ENCODE data around the gene ZNF582.

GRCh38 chr19:56347163-56347778 lies 46.1 kb downstream of the ZNF582 start:
- TF ChIP-seq, protein P1, sequence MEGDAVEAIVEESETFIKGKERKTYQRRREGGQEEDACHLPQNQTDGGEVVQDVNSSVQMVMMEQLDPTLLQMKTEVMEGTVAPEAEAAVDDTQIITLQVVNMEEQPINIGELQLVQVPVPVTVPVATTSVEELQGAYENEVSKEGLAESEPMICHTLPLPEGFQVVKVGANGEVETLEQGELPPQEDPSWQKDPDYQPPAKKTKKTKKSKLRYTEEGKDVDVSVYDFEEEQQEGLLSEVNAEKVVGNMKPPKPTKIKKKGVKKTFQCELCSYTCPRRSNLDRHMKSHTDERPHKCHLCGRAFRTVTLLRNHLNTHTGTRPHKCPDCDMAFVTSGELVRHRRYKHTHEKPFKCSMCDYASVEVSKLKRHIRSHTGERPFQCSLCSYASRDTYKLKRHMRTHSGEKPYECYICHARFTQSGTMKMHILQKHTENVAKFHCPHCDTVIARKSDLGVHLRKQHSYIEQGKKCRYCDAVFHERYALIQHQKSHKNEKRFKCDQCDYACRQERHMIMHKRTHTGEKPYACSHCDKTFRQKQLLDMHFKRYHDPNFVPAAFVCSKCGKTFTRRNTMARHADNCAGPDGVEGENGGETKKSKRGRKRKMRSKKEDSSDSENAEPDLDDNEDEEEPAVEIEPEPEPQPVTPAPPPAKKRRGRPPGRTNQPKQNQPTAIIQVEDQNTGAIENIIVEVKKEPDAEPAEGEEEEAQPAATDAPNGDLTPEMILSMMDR (conservative IDR thresholded peaks at IDR 0.05 in 1 of 2, IDR thresholded peaks at IDR 0.05 in 1 of 2; ENCODE audit: extremely low read depth in 1 of 2, insufficient read depth in 1 of 2, low read depth in 1 of 2, low read length in 2 of 2) = no peak
- no peak for TF ChIP-seq EZH2 (IDR thresholded peaks at IDR 0.05; ENCODE audit: borderline replicate concordance, low read length)

Data from mammary epithelial cell (primary cell).